Natural killer cell (primary cell): Measurements from ENCODE around the gene ITGA1. TPM values are rescaled to one million over a fixed set of nuclear protein-coding genes. Genes with fewer than 3 reads are reported as not detected.
A peak's percentile ranks its signal among the peaks of the same experiment; 100 is the strongest.

Experiments used
- ATAC-seq, 3 donors: fragments of 150-1000 bp in 2 of 3; fragments of 200-7000 bp in 1 of 3; cut with Tn5 transposase; 1 replicate in 1 of 3; 2 replicates in 2 of 3; pipeline ENCODE4 v1.10.0; 2021; ENCODE audit warnings: mild to moderate bottlenecking in 2 of 3, moderate library complexity in 2 of 3
- DNase-seq, 2 donors: peaks; one replicate each; pipeline versions ENCODE4 v3.0.0 to v3.0.0-alpha.2; 2013 to 2021; ENCODE audit warnings: mixed read lengths in 1 of 2
- H3K27ac ChIP-seq: one replicate; pipeline ENCODE4 v1.5.1; 2013; ENCODE audit warnings: mild to moderate bottlenecking, low read length
- H3K27me3 ChIP-seq: one replicate; pipeline ENCODE4 v1.6.1; 2013; ENCODE audit warnings: low read length; ENCODE audit not compliant: control insufficient read depth, insufficient read depth
- H3K36me3 ChIP-seq: one replicate; pipeline ENCODE4 v1.6.1; 2013; ENCODE audit warnings: low read length; ENCODE audit not compliant: control insufficient read depth, insufficient read depth
- H3K4me1 ChIP-seq: one replicate; pipeline ENCODE4 v1.6.1; 2013; ENCODE audit warnings: low read length; ENCODE audit not compliant: control insufficient read depth, insufficient read depth
- H3K4me3 ChIP-seq: one replicate; pipeline ENCODE4 v1.5.1; 2013; ENCODE audit warnings: low read length
- H3K9me3 ChIP-seq: one replicate; pipeline ENCODE4 v1.6.1; 2013; ENCODE audit warnings: low read length; ENCODE audit not compliant: control insufficient read depth, insufficient read depth
- H3K27ac Mint-ChIP-seq, 2 donors: one replicate each; pipeline ENCODE4 v1.8.0; 2022; ENCODE audit warnings: mild to moderate bottlenecking in 2 of 2, mixed read lengths in 2 of 2, moderate library complexity in 1 of 2
- H3K27me3 Mint-ChIP-seq, 2 donors: one replicate each; pipeline ENCODE4 v1.8.0; 2022; ENCODE audit warnings: low read depth in 2 of 2, mixed read lengths in 2 of 2
- H3K36me3 Mint-ChIP-seq: one replicate; pipeline ENCODE4 v1.8.0; 2022; ENCODE audit warnings: mixed read lengths
- H3K4me1 Mint-ChIP-seq, 2 donors: one replicate each; pipeline ENCODE4 v1.8.0; 2022; ENCODE audit warnings: mixed read lengths in 2 of 2
- H3K4me3 Mint-ChIP-seq: one replicate; pipeline ENCODE4 v1.8.0; 2022; ENCODE audit warnings: mild to moderate bottlenecking, moderate library complexity, mixed read lengths
- H3K9me3 Mint-ChIP-seq, 2 donors: one replicate each; pipeline ENCODE4 v1.8.0; 2022; ENCODE audit warnings: mixed read lengths in 2 of 2
- CTCF ChIP-seq: fragments of 200-600 bp; IDR thresholded peaks from one replicate; pipeline ENCODE4 v1.8.0; 2022; ENCODE audit warnings: antibody characterized with exemption
- WGBS: methylation state at CpG from one replicate; pipeline ENCODE4 v1.1.7; 2013; ENCODE audit warnings: missing lambda C conversion rate; ENCODE audit not compliant: insufficient coverage; 5-methylcytosine and 5-hydroxymethylcytosine counted together
- intact Hi-C: fragments of 100-400 bp; cut with micrococcal nuclease; formaldehyde crosslinking; loops from one replicate; pipeline ENCODE4 v1.14.2; 2022
- total RNA-seq, 4 donors: library from RNA; stranded (reverse); fragments of 120-200 nt in 1 of 4; gene quantifications; one replicate each; pipeline versions ENCODE4 v1.2.3 to v1.2.4, GENCODE V29; 2013 to 2022

ITGA1 gene
- total RNA-seq, 3 donors from 2014 or later (not counting 1 experiment from before 2014, with no cell fraction given) = 0.45 to 0.82 (median 0.47) TPM

DNA sequence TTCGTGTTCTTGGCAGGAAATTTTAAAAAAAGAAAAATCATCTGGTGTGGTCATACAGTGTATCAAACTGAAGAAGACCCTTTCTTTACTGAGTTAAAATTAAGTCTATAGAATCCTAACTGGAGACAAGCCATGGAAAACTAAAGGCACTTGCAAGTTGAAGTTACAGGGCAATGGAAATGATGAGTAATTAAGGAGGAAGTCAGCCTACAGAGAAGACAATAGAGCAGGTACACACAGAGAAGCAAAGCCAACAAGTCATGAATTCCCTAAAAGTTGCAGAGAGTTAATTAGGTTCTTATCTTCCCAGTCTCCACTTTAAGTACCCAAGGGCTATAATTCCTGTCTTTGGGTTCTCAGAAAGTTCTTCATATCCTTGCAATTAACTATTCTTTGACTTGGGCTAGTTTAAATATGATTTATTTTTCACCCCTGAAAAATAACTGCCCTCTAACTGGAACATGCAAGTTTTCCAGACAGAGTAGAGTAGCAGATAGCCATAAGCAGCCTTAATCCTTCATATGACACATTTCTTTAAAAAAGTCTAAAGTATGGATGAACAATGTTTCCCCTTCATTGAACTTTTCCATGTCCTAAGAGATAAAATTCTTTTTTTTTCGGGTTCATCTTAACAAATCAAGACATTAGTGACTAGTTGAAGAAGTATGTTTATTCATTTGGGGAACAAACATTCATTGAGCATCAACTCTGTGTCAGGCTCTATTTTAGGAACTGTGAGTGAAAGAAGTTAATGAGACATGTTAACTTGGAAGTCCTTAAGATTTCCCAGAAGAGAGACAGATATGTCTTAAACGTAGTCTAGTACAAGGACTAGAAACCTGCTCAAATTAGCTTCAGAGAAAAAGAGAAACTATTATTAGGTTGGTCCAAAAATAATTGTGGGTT lies 196.3 kb downstream of the ITGA1 start:
- H3K27me3 ChIP-seq = peaks cover 10% of the 10 kb centered on the region
- H3K9me3 ChIP-seq = no peaks in the 10 kb centered on the region
- H3K27ac Mint-ChIP-seq = no peak overlapping the region
- H3K4me3 ChIP-seq = no peak overlapping the region
- intact Hi-C loops = no loop called here
- no peak for TF ChIP-seq CTCF
- H3K27ac ChIP-seq = no peak overlapping the region
- no peak overlapping the region for H3K4me3 Mint-ChIP-seq
- peaks cover 4% of the 10 kb centered on the region for H3K4me1 ChIP-seq
- WGBS = 73% methylated on average over 2 of the region's 3 CpGs
- DNase-seq (no peak), ATAC-seq (no peak)
- peaks cover 0 to 2% of the 10 kb centered on the region in 2 donors for H3K9me3 Mint-ChIP-seq
- H3K27me3 Mint-ChIP-seq = peaks cover 31 to 58% of the 10 kb centered on the region in 2 donors
- no peaks in the 10 kb centered on the region for H3K4me1 Mint-ChIP-seq
- H3K36me3 ChIP-seq = no peaks in the 10 kb centered on the region
- H3K36me3 Mint-ChIP-seq = no peaks in the 10 kb centered on the region

- H3K27ac Mint-ChIP-seq = no peak overlapping the region
- no peak for ATAC-seq
- no peak for DNase-seq
- TF ChIP-seq CTCF = no peak
- H3K27ac ChIP-seq = no peak overlapping the region
- peaks cover 31 to 62% of the 10 kb centered on the region in 2 donors for H3K27me3 Mint-ChIP-seq
- no peaks in the 10 kb centered on the region for H3K9me3 ChIP-seq
- no peaks in the 10 kb centered on the region for H3K36me3 ChIP-seq
- no peak overlapping the region for H3K4me3 Mint-ChIP-seq
- no peaks in the 10 kb centered on the region for H3K4me1 Mint-ChIP-seq
- no peak overlapping the region for H3K4me3 ChIP-seq
- H3K4me1 ChIP-seq = peaks cover 15% of the 10 kb centered on the region
- no peaks in the 10 kb centered on the region for H3K36me3 Mint-ChIP-seq
- H3K9me3 Mint-ChIP-seq = no peaks in the 10 kb centered on the region
- peaks cover 22% of the 10 kb centered on the region for H3K27me3 ChIP-seq
- 84% methylated on average over 3 of the region's 3 CpGs for WGBS
- intact Hi-C loops = no loop called here
These were observed 197.6 kb downstream of the ITGA1 start for GRCh38 chr5:52985306-52985705.

DNA sequence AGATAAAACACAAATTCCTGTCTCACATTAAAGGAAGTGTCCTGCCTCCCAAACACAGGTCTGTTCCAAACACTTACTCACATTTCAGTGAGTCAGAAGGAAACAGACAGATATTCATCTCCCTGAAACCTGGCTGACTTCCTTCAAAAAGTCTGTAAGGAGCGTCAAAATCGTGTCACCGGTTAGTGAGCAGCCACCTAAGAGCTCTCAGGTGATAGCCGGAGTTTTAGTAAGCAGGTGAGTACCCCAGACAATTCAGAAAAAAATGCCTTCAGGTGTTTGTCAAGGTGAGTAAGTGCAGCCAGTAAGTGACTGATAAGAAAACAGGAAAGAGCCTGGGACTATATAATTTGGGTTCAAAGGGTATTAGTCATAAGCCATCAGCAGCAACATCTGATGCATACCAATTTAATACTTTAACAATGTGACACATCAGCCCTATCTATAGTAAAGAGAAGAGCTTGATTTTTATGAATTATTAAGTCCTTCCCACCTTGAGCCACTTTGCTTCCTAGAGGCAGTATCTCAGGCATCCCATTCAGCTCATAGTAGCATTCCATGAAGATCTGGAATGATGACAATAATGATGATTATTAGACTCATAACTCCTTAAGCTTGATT lies 200.1 kb downstream of the ITGA1 start:
- intact Hi-C loops = no loop called here
- 58% methylated on average over 4 of the region's 4 CpGs for WGBS
- peaks cover 15% of the 10 kb centered on the region for H3K4me1 ChIP-seq
- no peak overlapping the region for H3K4me3 ChIP-seq
- H3K27ac ChIP-seq = no peak overlapping the region
- no peaks in the 10 kb centered on the region for H3K36me3 ChIP-seq
- H3K27ac Mint-ChIP-seq = no peak overlapping the region
- TF ChIP-seq CTCF = no peak
- no peaks in the 10 kb centered on the region for H3K4me1 Mint-ChIP-seq
- peaks cover 41 to 62% of the 10 kb centered on the region in 2 donors for H3K27me3 Mint-ChIP-seq
- no peaks in the 10 kb centered on the region for H3K9me3 Mint-ChIP-seq
- H3K9me3 ChIP-seq = no peaks in the 10 kb centered on the region
- no peak for DNase-seq
- no peaks in the 10 kb centered on the region for H3K36me3 Mint-ChIP-seq
- peak overlapping the region; percentile 67 for H3K4me3 Mint-ChIP-seq
- peaks cover 25% of the 10 kb centered on the region for H3K27me3 ChIP-seq
- ATAC-seq = no peak
